Thoracic aorta (tissue), 2 donors: ENCODE results near the gene CTLA4. TPM values are rescaled to one million over a fixed set of nuclear protein-coding genes. Genes with fewer than 3 reads are reported as not detected.

Experiments used
- ATAC-seq: fragments of 150-250 bp; one replicate; pipeline ENCODE4 v1.8.0; 2017; ENCODE audit warnings: low read depth; ENCODE audit not compliant: insufficient number of reproducible peaks, low FRiP score
- DNase-seq: peaks from one replicate; pipeline ENCODE4 v3.0.0-alpha.2; 2020; ENCODE audit warnings: low spot score
- H3K27ac ChIP-seq, 2 donors: fragments of 200-600 bp; sonication (generic); 1 replicate in 1 of 2; 2 replicates in 1 of 2; pipeline ENCODE4 v1.5.1; 2016; ENCODE audit warnings: mild to moderate bottlenecking in 2 of 2, moderate library complexity in 2 of 2
- H3K27me3 ChIP-seq: fragments of 200-600 bp; sonication (generic); replicated peaks from 2 replicates; pipeline ENCODE4 v1.6.0; 2016; ENCODE audit warnings: mild to moderate bottlenecking; ENCODE audit not compliant: insufficient read depth
- H3K36me3 ChIP-seq: fragments of 200-600 bp; sonication (generic); one replicate; pipeline ENCODE4 v1.5.1; 2016
- H3K4me1 ChIP-seq, 2 donors: fragments of 200-600 bp; sonication (generic); 1 replicate in 1 of 2; 2 replicates in 1 of 2; pipeline versions ENCODE4 v1.5.1 to v1.6.0; 2016; ENCODE audit warnings: low read depth in 2 of 2, mild to moderate bottlenecking in 1 of 2; ENCODE audit not compliant: control insufficient read depth in 1 of 2
- H3K4me3 ChIP-seq: fragments of 200-600 bp; sonication (generic); 2 replicates; pipeline ENCODE4 v1.5.1; 2016; ENCODE audit warnings: mild to moderate bottlenecking
- H3K9me3 ChIP-seq: fragments of 200-600 bp; sonication (generic); 2 replicates; pipeline ENCODE4 v1.5.1; 2016
- CTCF ChIP-seq: fragments of 200-600 bp; sonication (generic); IDR thresholded peaks from one replicate; pipeline ENCODE4 v1.5.1; 2019; ENCODE audit warnings: antibody characterized with exemption
- total RNA-seq, 2 donors: library from RNA; depleted of rRNA; stranded (reverse); fragments of >200 nt; gene quantifications; one replicate each; pipeline versions ENCODE4 v1.1.0 to v1.2.3, GENCODE V29; 2016

The CTLA4 gene
- total RNA-seq, 2 donors from 2014 or later, result 1.4 TPM; not detected in 1

GRCh38 chr2:203893840-203894239, 26.3 kb downstream of the CTLA4 start:
- Histone ChIP-seq H3K27ac (no peak overlapping the region), H3K27me3 (no peaks in the 10 kb centered on the region), H3K9me3 (no peaks in the 10 kb centered on the region), H3K4me3 (no peak overlapping the region), H3K36me3 (no peaks in the 10 kb centered on the region), H3K4me1 (peaks cover 0 to 3% of the 10 kb centered on the region in 2 donors)
- no peak for ATAC-seq
- TF ChIP-seq CTCF, result no peak
- no peak for DNase-seq

GRCh38 chr2:203894262-203894661, 26.7 kb downstream of the CTLA4 start:
- no peak for TF ChIP-seq CTCF
- Histone ChIP-seq H3K9me3 (no peaks in the 10 kb centered on the region), H3K4me1 (peaks cover 0 to 3% of the 10 kb centered on the region in 2 donors), H3K4me3 (no peak overlapping the region), H3K36me3 (no peaks in the 10 kb centered on the region), H3K27ac (no peak overlapping the region), H3K27me3 (no peaks in the 10 kb centered on the region)
- ATAC-seq (no peak), DNase-seq (no peak)

- H3K27me3 ChIP-seq, result no peaks in the 10 kb centered on the region
- H3K4me1 ChIP-seq, result peaks cover 3 to 12% of the 10 kb centered on the region in 2 donors
- H3K9me3 ChIP-seq, result peaks cover 7% of the 10 kb centered on the region
- no peak for TF ChIP-seq CTCF
- no peaks in the 10 kb centered on the region for H3K36me3 ChIP-seq
- no peak overlapping the region for H3K27ac ChIP-seq
- H3K4me3 ChIP-seq, result no peak overlapping the region
- no peak for DNase-seq
- no peak for ATAC-seq
These were observed 30.0 kb downstream of the CTLA4 start for GRCh38 chr2:203897544-203897943.

GRCh38 chr2:203898657-203899056, 31.1 kb downstream of the CTLA4 start:
- TF ChIP-seq CTCF, result no peak
- no peak for DNase-seq
- Histone ChIP-seq H3K27ac (no peak overlapping the region), H3K36me3 (no peaks in the 10 kb centered on the region), H3K9me3 (peaks cover 9% of the 10 kb centered on the region), H3K4me1 (peaks cover 3 to 12% of the 10 kb centered on the region in 2 donors), H3K27me3 (no peaks in the 10 kb centered on the region), H3K4me3 (no peak overlapping the region)
- no peak for ATAC-seq

GRCh38 chr2:203900253-203900652, 32.7 kb downstream of the CTLA4 start:
- Histone ChIP-seq H3K27ac (no peak overlapping the region), H3K36me3 (no peaks in the 10 kb centered on the region), H3K4me3 (no peak overlapping the region), H3K27me3 (no peaks in the 10 kb centered on the region), H3K9me3 (peaks cover 9% of the 10 kb centered on the region), H3K4me1 (peaks cover 3 to 12% of the 10 kb centered on the region in 2 donors)
- DNase-seq, result no peak
- no peak for TF ChIP-seq CTCF
- no peak for ATAC-seq
